MCF 10A (cell line): Measurements from ENCODE around the gene LRP8. TPM values are rescaled to one million over a fixed set of nuclear protein-coding genes. Genes with fewer than 3 reads are reported as not detected.

Source experiments
- BruUV-seq: library from RNA; stranded (reverse); fragments of 400-500 nt; replicated peaks from 2 replicates; lab custom pipeline; 2021; lab: Mats Ljungman, UMichigan
- CTCF ChIA-PET: fragments of 300-600 bp; sonication (Branson Sonifier 250); formaldehyde crosslinking; extraction: SDS; loops from one replicate; lab custom pipeline; 2021; ENCODE audit warnings: antibody characterized with exemption, inconsistent platforms; lab: Yijun Ruan, JAX
- POLR2A ChIA-PET: fragments of 300-600, 350-650 bp; sonication (Branson Sonifier 250); formaldehyde crosslinking; extraction: SDS; loops from one replicate; lab custom pipeline; 2020; ENCODE audit warnings: antibody characterized with exemption, inconsistent platforms; lab: Yijun Ruan, JAX
- DNase-seq: peaks from one replicate; pipeline ENCODE4 v3.0.0-alpha.2; 2018; ENCODE audit not compliant: unreplicated experiment
- H3K27ac Mint-ChIP-seq: one replicate; pipeline ENCODE4 v1.8.0; 2022; ENCODE audit warnings: mild to moderate bottlenecking, low read depth, mixed read lengths; ENCODE audit not compliant: unreplicated experiment
- H3K27me3 Mint-ChIP-seq: one replicate; pipeline ENCODE4 v1.8.0; 2022; ENCODE audit warnings: mixed read lengths; ENCODE audit not compliant: insufficient read depth, unreplicated experiment
- H3K36me3 Mint-ChIP-seq: one replicate; pipeline ENCODE4 v1.8.0; 2022; ENCODE audit warnings: mild to moderate bottlenecking, moderate library complexity, mixed read lengths; ENCODE audit not compliant: insufficient read depth, unreplicated experiment
- H3K4me1 Mint-ChIP-seq: one replicate; pipeline ENCODE4 v1.8.0; 2022; ENCODE audit warnings: mixed read lengths; ENCODE audit not compliant: insufficient read depth, unreplicated experiment
- H3K4me3 Mint-ChIP-seq: one replicate; pipeline ENCODE4 v1.8.0; 2022; ENCODE audit warnings: mild to moderate bottlenecking, moderate library complexity, mixed read lengths; ENCODE audit not compliant: unreplicated experiment
- H3K9me3 Mint-ChIP-seq: one replicate; pipeline ENCODE4 v1.8.0; 2022; ENCODE audit warnings: mixed read lengths; ENCODE audit not compliant: unreplicated experiment
- CTCF ChIP-seq: fragments of 200-600 bp; IDR thresholded peaks from one replicate; pipeline ENCODE4 v1.8.0; 2022; ENCODE audit warnings: antibody characterized with exemption, mild to moderate bottlenecking; ENCODE audit not compliant: unreplicated experiment
- intact Hi-C: fragments of 100-400 bp; cut with micrococcal nuclease; formaldehyde crosslinking; loops from 2 replicates; pipeline ENCODE4 v1.14.1; 2022
- total RNA-seq: library from RNA; stranded (reverse); gene quantifications from 2 replicates; pipeline ENCODE4 v1.2.3, GENCODE V29; 2022

Gene LRP8
- total RNA-seq, 1 experiment from 2014 or later, result 21.8 TPM

DNA sequence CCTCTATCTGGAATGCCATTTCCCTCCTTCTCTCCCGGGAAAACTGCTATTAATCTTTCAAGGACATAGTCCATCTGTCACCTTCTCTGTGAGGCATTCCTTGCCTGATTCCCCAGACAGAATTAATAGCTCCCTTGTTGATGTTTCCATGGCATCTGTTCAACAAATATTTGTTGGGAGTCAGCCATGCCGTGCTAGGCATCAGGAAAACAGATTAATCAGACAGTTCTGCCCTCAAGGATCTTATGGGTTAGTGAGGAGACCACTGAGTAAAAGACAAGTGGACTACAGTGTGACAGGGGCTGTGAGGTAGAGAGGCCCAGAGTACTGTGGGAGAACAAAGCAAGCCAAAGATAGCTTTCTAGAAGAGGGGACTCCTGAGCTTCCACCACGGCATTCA, 78.2 kb downstream of the LRP8 start:
- peaks cover 7% of the 10 kb centered on the region for H3K36me3 Mint-ChIP-seq
- H3K27ac Mint-ChIP-seq, result no peak overlapping the region
- no peaks in the 10 kb centered on the region for H3K4me1 Mint-ChIP-seq
- DNase-seq, result no peak
- H3K9me3 Mint-ChIP-seq, result no peaks in the 10 kb centered on the region
- ChIA-PET CTCF (interaction anchor here (1.0 to 1.9 kb wide), 2 partner anchors 16 to 29 kb away, joined by 4 read pairs; no protein-coding TSS in a partner anchor), POLR2A (interaction anchor here (0.8 kb wide), 1 partner anchor 11 kb away, joined by 3 read pairs; the partner anchor contains the start of gene MAGOH)
- no peak for TF ChIP-seq CTCF
- intact Hi-C loops, result no loop called here
- H3K27me3 Mint-ChIP-seq, result no peaks in the 10 kb centered on the region
- BruUV-seq, result no TSS peak
- H3K4me3 Mint-ChIP-seq, result no peak overlapping the region

GRCh38 chr1:53246261-53247134, 81.4 kb downstream of the LRP8 start:
- H3K36me3 Mint-ChIP-seq, result peaks cover 7% of the 10 kb centered on the region

DNA sequence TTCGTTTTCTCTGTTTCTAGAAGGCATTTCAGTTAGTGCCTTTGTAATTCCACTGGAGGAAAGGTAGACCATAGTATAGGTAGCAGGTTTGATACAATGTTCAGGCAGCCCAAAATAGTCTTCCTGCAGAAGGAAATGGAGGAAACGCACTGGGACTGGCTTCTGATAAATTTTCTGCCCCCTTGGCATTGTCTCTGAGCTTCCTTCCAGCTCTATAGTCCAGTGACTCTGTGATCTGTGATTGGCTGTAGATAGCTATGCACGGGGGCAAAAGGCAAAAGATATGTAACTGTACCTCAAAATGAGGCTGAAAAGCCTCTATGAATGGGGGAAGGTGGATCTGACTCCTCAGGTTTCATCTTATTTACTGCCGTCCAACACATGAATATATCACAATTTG, 83.7 kb downstream of the LRP8 start:
- H3K4me3 Mint-ChIP-seq, result no peak overlapping the region
- no peak for TF ChIP-seq CTCF
- no peaks in the 10 kb centered on the region for H3K4me1 Mint-ChIP-seq
- no peak overlapping the region for H3K27ac Mint-ChIP-seq
- no peaks in the 10 kb centered on the region for H3K27me3 Mint-ChIP-seq
- BruUV-seq, result no TSS peak
- H3K36me3 Mint-ChIP-seq, result no peaks in the 10 kb centered on the region
- ChIA-PET POLR2A (no interaction called here), CTCF (interaction anchor here (0.6 to 1.0 kb wide), 2 partner anchors 34 to 139 kb away, joined by 3 read pairs; no protein-coding TSS in a partner anchor)
- no peak for DNase-seq
- no peaks in the 10 kb centered on the region for H3K9me3 Mint-ChIP-seq
- intact Hi-C loops, result no loop called here

More at GRCh38 chr1:53246261-53247134, 81.4 kb downstream of the LRP8 start:
- H3K9me3 Mint-ChIP-seq, result no peaks in the 10 kb centered on the region
- CTCF ChIA-PET, result interaction anchor here (1.0 kb wide), 1 partner anchor 32 kb away, joined by 4 read pairs; no protein-coding TSS in a partner anchor
- H3K4me1 Mint-ChIP-seq, result no peaks in the 10 kb centered on the region
- BruUV-seq, result no TSS peak
- POLR2A ChIA-PET, result interaction anchor here (0.8 kb wide), 1 partner anchor 50 kb away, joined by 3 read pairs; no protein-coding TSS in a partner anchor
- H3K27ac Mint-ChIP-seq, result no peak overlapping the region
- no peak overlapping the region for H3K4me3 Mint-ChIP-seq
- intact Hi-C loops, result no loop called here
- H3K27me3 Mint-ChIP-seq, result no peaks in the 10 kb centered on the region
- TF ChIP-seq CTCF, result no peak
- no peak for DNase-seq

- Mint-ChIP-seq H3K4me1 (no peaks in the 10 kb centered on the region), H3K27ac (no peak overlapping the region), H3K27me3 (no peaks in the 10 kb centered on the region), H3K9me3 (no peaks in the 10 kb centered on the region), H3K36me3 (peaks cover 6% of the 10 kb centered on the region), H3K4me3 (no peak overlapping the region)
- CTCF ChIA-PET, result no interaction called here
- no peak for DNase-seq
- intact Hi-C loops, result no loop called here
- POLR2A ChIA-PET, result no interaction called here
- TF ChIP-seq CTCF, result no peak
- no TSS peak for BruUV-seq
These were observed 85.5 kb downstream of the LRP8 start for GRCh38 chr1:53242381-53242780.
